ENCODE measurements around the gene SLC25A21.

Gene SLC25A21

DNA sequence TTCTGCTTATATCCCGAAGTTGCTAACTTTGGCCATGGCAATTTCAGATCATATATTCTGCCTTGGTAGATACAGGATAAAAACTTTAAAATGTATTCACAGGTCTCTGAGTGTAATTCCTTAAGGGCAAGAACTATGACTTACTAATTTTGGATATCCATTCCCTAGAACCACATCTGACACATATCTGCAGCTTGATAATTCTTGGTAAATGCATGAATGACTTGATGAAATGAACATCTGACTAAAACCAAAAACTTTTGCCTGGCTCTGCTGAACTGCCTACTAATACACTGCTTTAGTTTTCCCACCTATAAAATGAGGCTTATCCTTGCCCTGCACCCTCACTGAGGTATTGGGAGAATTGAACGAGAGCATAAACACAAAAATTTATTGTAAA is 32.2 kb downstream of the SLC25A21 start:
- DNase-seq, result no peak

GRCh38 chr14:37139710-37140109 is 32.7 kb downstream of the SLC25A21 start:
- DNase-seq, result no peak

DNA sequence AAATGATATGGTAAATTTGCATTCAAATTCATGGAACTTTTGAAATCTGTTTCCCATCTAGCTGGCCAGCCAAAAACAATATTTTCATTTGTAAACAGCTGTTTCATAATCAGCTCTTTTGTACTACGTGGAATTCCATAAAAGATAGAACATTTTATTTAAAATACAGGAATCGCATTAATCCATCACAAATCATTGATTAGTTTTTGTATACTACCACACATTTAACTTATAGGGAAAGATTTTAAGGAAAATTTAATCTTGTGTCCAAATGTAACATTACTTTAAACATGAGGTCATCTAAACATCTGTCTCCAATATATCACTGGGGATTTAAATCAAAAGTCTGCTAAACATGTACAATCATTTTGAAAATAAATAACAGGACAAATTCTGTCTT is 33.5 kb downstream of the SLC25A21 start:
- DNase-seq, result no peak

DNA sequence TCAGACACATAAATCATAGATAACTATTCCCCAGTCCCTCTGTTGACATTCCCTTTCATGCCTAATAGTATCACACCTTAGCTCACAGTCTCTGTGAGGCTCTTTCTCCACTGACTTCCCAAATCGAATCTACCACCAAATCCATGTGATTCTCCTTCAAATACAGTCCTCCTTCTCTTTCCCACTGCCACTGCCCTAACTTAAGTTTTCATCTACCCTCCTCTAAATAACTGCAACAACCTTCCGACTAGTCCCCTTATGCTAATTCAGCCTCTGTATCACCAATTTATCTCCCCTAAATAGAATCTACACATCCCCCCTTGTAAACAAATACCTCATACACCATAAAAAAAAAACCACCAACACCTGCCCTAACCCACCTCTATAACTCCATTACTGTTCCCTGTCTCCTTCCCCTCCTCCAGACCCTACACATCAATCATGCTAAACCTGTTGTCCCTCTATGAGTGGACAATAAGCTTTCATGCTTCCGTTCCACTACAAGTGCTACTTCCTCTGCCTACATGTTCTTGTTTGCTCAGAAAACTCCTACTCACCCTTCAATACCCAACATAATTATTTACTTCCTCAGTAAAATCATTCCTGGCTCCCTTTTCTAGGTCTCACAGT is 39.0 kb downstream of the SLC25A21 start:
- DNase-seq, result no peak

DNA sequence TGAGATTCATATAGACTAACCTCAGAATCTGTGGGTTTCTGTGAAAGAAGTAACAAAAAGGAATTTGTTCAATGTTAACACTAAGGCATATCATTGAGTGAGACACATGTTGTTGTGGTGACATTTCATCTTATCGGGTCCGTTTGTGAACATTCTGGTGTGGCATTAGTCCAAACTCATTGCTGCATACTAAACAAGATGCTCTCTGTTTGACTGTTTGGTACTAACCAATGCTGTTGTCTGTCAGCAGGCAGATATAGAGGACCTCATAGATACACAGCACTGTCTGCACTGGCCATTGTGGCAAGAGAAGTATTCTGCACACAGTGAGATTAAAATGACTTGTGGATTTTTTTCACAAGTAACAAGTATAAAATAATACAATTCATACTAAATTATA is 41.2 kb downstream of the SLC25A21 start:
- no peak for DNase-seq

DNA sequence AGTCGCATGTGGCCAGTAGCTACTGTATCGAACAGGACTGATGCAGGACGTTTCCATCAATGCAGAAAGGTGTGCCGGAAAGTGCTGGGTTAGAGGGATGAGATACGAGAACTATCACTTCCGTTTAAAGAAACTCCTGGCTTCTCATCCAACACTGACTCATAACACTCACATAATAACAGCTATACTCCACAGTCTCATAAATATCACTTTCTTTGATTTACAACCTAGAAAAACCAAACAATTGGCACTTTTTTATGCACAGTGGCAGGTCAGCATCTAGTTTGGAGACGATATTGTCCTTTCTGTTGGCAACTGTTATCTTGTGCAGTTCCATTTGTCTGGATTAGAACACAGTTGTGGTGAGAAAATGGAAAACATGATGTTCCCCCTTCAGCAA is 43.4 kb downstream of the SLC25A21 start:
- no peak for DNase-seq

DNA sequence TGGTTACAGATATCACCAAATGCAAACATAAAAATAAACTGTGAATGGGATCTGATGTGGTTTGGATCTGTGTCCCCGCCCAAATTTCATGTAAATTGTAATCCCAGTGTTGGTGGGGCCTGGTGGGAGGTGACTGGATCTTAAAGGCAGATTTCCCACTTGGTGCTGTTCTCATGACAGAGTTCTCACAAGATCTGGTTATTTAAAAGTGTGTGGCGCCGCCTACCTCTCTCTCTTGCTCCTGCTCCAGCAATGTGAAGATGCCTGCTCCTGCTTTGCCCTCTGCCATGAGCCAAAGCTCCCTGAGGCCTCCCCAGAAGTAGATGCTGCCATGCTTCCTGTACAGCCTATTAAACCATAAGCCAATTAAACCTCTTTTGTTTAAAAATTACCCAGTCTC is 47.8 kb downstream of the SLC25A21 start:
- no peak for DNase-seq

- no peak for DNase-seq
Observed at GRCh38 chr14:37122919-37123639, 49.3 kb downstream of the SLC25A21 start.

GRCh38 chr14:37122288-37122687 is 50.1 kb downstream of the SLC25A21 start:
- no peak for DNase-seq

GRCh38 chr14:37118673-37119366 is 53.6 kb downstream of the SLC25A21 start:
- DNase-seq, result no peak

DNA sequence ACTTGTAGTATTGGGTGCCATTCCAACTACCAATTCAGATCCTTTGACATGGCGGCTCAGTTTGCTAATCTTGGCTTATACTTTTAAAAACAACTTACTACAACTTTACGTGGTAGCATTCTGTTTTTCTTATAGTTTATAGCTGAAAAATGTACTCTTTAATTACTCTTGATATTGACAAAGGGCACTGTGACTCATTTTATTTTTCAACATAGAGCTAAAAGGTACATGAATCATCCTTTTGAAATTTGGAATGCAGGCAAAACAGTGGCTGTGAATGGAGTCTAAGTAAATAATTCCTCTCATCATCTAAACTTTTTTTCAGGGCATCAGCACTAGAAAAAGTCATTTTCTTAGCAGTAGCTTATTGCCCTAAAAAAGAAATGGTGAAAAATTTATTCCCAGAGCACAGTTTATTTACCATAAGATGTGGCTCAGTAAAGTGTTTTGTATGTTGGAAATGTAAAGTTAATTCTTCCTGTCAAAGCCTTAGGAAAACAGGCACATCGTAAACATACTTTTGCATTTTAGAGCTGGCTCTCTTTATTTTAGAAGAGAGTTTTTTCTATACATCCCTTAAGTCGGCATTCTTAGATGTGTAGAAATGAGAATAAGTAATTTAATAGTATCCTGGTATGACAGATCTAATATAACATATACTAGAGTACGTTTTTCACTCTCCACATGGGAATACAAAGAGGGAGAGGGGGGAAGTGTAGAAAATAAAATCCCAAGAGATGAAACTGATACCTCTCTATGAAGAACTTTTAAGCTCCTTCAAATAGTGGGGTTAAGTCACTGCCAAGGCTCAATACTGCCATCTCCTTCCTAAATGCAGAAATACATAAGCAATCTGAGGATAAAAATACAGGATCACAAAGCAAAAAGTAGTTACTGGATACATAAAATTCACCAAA is 55.2 kb downstream of the SLC25A21 start:
- DNase-seq, result no peak

- no peak for DNase-seq
Observed at GRCh38 chr14:37115406-37115805, 57.0 kb downstream of the SLC25A21 start.

- no peak for DNase-seq
Observed at GRCh38 chr14:37114559-37114958, 57.8 kb downstream of the SLC25A21 start.

DNA sequence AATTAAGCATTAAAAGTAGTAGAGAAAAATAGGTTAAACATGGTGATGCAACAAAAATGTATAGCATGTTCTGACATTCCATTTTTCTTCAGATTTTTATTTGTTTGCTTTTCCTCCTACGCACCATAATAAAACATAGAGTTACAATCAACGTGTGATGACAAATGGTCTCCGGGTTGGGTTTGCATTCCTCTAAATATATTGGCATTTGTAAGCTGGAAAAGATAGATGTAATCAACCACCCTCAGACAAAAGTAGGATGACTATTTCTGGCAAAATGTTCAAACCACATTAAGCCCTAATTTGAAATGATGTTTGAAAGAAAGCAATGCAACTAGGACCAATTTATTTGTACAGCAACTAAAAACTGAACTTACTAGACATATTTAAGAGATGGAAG is 58.4 kb downstream of the SLC25A21 start:
- DNase-seq, result no peak

DNA sequence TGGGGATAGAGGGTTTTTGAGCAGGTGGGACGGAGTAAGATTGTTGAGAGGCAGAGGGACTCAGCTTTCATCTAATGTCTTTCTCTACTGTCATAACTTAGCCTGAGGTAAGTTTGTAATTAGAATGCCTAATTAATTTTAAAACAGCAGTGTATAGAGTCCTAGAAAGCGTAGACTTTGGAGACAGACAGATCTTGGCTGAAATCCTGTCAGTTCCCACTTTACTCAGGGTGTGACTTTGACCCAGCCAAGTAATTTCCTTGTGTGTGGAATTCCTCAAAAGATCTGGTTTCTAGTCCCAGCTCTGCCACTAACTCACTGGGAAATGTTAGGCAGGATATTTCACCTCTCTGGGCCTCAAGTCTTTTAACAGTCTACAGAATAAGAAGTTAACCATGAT is 74.3 kb downstream of the SLC25A21 start:
- no peak for DNase-seq

DNA sequence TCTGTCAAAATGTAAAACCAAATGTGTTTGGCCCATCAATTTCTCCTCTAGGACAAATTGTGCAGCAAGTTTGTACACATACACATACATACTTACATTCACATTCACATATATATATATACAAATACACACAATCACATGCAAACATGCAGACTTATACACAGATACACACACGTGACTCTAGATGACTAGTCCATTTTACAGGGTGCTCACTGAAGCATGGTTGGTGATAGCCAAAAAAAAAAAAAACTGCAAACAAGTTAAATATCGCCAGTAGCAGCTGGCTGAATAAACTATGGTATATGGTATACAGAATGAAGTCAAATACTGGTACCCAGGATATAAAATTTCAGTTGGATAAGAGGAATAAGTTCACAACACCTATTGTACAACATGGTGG is 77.9 kb downstream of the SLC25A21 start:
- no peak for DNase-seq

- DNase-seq, result no peak
Observed at GRCh38 chr14:37093364-37093763, 79.0 kb downstream of the SLC25A21 start.

GRCh38 chr14:37091651-37092050 is 80.8 kb downstream of the SLC25A21 start:
- DNase-seq, result no peak

DNA sequence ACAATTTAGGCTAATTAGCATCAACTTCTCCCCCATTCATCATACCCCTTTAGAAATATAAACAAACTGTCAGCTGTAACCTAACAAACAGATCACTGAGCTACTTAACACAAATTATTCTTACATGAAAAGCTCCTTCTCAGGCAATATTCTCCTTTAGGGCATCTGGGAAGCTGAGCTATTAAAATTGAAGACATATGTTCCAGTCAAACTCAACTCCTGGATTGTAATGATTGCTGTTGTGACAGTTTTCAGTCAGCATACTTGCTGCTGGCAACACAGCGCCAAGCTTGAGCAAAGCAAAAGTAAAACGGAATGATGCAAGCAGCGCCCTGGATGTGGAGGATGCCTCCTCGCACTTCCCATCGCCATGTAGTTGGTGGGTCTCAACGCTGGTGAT is 82.4 kb downstream of the SLC25A21 start:
- DNase-seq, result no peak

DNA sequence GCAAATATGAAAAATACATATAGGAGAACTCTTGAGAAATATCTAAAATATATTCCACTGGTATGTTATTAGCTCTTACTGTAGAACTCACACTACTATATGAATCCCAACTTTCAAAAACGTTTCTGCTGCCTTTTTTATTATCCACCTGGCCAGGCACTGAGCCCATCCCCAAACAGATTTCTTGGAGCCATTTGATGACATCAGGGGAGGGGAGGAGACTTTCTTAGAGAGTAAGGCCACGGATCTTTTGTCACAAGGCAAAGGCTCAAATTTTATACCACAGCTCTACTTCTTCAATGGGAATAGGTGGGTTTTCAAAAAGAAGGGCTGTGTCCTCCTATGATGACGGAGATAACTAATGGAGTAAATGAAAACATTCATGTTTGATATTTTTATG is 83.0 kb downstream of the SLC25A21 start:
- DNase-seq, result no peak

DNA sequence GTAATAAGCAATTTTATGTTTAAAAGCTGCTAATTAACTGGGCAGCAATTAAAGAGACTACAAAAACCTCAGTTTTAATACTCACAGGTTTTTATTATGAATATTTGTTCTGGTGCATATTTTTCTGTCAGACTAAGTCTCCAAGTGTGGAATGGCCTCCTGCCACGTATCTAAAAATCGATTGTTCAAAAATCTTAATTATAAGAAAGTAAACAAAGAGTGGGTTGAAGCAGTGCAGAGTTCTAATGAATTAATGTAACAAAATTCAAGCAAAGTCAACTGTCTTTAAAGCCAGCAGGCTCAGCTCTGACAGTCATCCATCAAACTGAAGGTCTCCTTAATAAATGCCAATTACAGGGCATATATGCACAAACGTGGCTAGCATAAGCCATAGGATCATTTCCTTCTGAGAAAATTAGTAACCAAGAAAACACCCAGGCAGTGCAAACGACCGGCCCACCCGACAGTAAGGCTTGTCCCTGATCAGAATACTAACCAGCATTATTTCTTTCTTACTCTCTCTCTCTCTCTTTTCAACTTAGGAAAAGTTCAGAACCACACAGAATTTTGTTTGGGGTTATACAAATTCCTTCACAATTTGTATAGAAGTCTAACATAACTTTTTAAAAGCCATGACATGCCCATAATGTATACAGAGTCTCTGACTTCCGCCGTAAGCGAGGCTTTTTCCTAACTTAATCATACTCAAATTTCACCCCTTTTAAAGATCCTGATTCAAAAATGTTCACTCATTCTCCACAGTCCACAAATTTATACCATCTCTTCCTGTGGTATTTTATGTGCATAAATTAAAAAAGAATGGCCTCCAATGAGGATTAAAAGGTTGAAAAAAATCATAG is 83.8 kb downstream of the SLC25A21 start:
- no peak for DNase-seq

GRCh38 chr14:37087520-37087919 is 84.9 kb downstream of the SLC25A21 start:
- no peak for DNase-seq
